A549 treated with GW870086 at 1 μM for 4 hours (cell line): ENCODE data around the gene TMOD3. TPM values are rescaled to one million over a fixed set of nuclear protein-coding genes. Genes with fewer than 3 reads are reported as not detected.

Experiments
- total RNA-seq: library from RNA; stranded (reverse); fragments of 200-300 nt; extraction: Qiagen RNA extraction; gene quantifications from 5 replicates; pipeline ENCODE4 v1.2.3, GENCODE V29; 2022; ENCODE audit warnings: low read depth

The TMOD3 gene
- total RNA-seq: 49.0 to 76.3 TPM (median 66.4 TPM) in 5 replicates

GRCh38 chr15:51829376-51830275 is at the start of gene TMOD3:
TMOD3 (plus strand) TSS chr15:51829653; CDS start chr15:51862885, 33,232 bp downstream.

Other genes with a start within 250 kb of the TMOD3 start
- 11.1 to 20.3 TPM (median 17.2 TPM) in 5 replicates for gene DMXL2, start 206.9 kb upstream of the TMOD3 start, total RNA-seq
- gene SCG3, start 148.2 kb upstream of the TMOD3 start, total RNA-seq: 0.07 to 0.08 TPM in 2 of 5 replicates, not detected in the others
- 21.0 to 27.9 TPM (median 26.0 TPM) in 5 replicates for gene LYSMD2, start 92.0 kb upstream of the TMOD3 start, total RNA-seq
- gene TMOD2, start 78.1 kb upstream of the TMOD3 start, total RNA-seq: 0.93 to 1.9 TPM (median 1.8 TPM) in 5 replicates
- gene LEO1, start 142.1 kb downstream of the TMOD3 start, total RNA-seq: 46.3 to 66.7 TPM (median 49.4 TPM) in 5 replicates
- gene MAPK6, start 189.6 kb downstream of the TMOD3 start, total RNA-seq: 40.9 to 59.8 TPM (median 53.7 TPM) in 5 replicates